ENCODE data around the gene SCAMP1.

DNA sequence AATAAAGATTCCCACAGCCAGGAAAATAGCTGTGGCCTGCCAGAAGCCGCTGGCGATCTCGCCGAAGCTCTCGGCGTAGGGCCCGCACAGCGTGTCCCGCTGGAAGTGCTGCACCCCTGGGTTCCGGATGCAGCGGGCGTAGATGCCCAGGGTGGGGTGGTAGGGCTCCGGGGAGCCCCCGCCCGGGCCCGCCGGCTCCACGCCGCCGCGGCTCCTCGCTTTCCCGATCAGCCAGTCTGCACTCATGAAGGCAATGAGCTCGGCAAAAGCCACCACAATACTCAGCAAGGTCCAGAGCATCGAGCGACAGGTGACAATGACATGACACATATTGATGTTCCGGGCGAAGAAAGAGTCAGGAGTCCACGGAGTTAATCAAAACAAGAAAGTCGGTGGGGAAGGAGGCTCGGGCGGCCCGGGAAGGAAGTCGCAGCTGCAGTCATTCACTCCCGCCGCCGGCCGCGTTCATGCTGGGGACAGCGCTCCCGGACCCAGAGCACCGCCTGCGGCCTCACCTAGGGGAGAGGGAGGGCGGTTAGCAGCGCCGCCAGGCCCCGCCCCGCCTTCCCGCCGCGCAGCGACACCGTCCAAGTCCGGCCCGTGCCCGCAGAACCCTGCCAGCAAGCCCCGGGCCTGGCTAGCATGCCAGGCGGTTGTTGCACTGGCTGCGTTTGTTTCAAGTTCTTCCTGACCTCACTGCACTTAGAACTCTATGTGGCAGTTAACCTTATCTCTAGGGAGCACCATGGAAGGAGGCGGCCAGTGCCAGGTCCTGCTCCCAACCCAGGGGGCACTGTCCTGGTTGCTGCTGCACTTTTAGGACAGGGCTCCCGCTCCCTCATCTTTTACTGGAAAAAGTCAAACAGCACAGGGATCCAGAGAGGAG, 149.7 kb downstream of the SCAMP1 start:
- TF ChIP-seq, protein P1, sequence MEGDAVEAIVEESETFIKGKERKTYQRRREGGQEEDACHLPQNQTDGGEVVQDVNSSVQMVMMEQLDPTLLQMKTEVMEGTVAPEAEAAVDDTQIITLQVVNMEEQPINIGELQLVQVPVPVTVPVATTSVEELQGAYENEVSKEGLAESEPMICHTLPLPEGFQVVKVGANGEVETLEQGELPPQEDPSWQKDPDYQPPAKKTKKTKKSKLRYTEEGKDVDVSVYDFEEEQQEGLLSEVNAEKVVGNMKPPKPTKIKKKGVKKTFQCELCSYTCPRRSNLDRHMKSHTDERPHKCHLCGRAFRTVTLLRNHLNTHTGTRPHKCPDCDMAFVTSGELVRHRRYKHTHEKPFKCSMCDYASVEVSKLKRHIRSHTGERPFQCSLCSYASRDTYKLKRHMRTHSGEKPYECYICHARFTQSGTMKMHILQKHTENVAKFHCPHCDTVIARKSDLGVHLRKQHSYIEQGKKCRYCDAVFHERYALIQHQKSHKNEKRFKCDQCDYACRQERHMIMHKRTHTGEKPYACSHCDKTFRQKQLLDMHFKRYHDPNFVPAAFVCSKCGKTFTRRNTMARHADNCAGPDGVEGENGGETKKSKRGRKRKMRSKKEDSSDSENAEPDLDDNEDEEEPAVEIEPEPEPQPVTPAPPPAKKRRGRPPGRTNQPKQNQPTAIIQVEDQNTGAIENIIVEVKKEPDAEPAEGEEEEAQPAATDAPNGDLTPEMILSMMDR (IDR thresholded peaks at IDR 0.05), result peak in 3 of 4 donors; percentile 17 to 25 (median 23)
- TF ChIP-seq POLR2A (IDR thresholded peaks at IDR 0.05), result peak; percentile 31

Data from right lobe of liver (tissue), 4 donors.